ENCODE data around the gene ADAMTS1. TPM values are rescaled to one million over a fixed set of nuclear protein-coding genes. Genes with fewer than 3 reads are reported as not detected.

Gene ADAMTS1
- total and polyA plus RNA-seq, 2 donors (not counting 3 experiments of a cell fraction or from before 2014, with no cell fraction given) = 15.4 to 16.3 TPM

DNA sequence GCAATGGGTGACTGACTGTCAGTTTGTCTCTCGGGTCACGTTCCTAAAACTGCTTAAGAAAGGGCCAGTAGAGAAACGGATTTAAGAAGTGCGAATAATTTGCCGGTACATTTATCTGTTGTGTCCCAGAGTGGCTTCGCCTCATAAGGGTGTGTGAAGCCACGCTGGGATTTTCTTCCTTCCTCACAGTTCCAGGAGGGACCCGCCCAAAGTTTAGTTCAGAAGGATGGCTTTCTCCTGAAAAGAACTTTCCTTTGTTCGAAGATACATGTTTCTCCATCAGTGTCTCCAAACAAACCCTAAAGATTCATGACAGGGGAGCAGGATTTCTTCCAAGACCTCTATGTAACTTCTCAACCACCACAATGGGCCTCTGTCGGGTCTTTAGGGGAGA, 49.8 kb downstream of the ADAMTS1 start:
- Histone ChIP-seq H3K4me2 (ENCODE audit: insufficient read depth, low read length) (no peak overlapping the region), H3K79me2 (ENCODE audit: control insufficient read depth, insufficient read depth, low read length) (no peaks in the 10 kb centered on the region), H2AFZ (ENCODE audit: low read depth, low read length) (no peak overlapping the region), H3K9ac (replicated peaks; ENCODE audit: extremely low read depth, insufficient read depth, low read length) (no peak overlapping the region), H3K9me3 (replicated peaks; ENCODE audit: control insufficient read depth, insufficient read depth, low read length) (no peaks in the 10 kb centered on the region), H4K20me1 (replicated peaks; ENCODE audit: control insufficient read depth, extremely low read depth, insufficient read depth, low read length) (no peaks in the 10 kb centered on the region), H3K36me3 (ENCODE audit: control insufficient read depth in 2 of 2, extremely low read depth in 1 of 2, insufficient read depth in 2 of 2, low read length in 2 of 2) (no peaks in the 10 kb centered on the region), H3K27me3 (ENCODE audit: control insufficient read depth in 2 of 2, insufficient read depth in 2 of 2, low read length in 2 of 2) (peaks cover 0 to 4% of the 10 kb centered on the region in 2 experiments), H3K27ac (ENCODE audit: insufficient read depth, low read depth, low read length) (no peak overlapping the region), H3K9me1 (replicated peaks; ENCODE audit: control insufficient read depth, extremely low read depth, insufficient read depth, low read length) (no peaks in the 10 kb centered on the region), H3K4me3 (replicated peaks in 1 of 3; ENCODE audit: insufficient read depth in 1 of 3, low read depth in 1 of 3, low read length in 3 of 3) (no peak overlapping the region), H3K4me1 (ENCODE audit: control insufficient read depth, extremely low read depth, insufficient read depth, low read length) (no peaks in the 10 kb centered on the region)
- no TSS peak for BruUV-seq (replicated peaks)
- intact Hi-C loops (cut with micrococcal nuclease) (no loop called here), dilution Hi-C loops (cut with MboI; ENCODE audit: extremely low pct_ligation_motif_present, low sequenced_read_pairs) (no loop called here)
- POLR2A ChIA-PET = interaction anchor here (0.5 kb wide), 1 partner anchor 1052 kb away, joined by 3 read pairs; no protein-coding TSS in a partner anchor
- TF ChIP-seq POLR2A (IDR thresholded peaks at IDR 0.05; ENCODE audit: low read depth, low read length) = no peak
- TF ChIP-seq MAX (IDR thresholded peaks at IDR 0.05; ENCODE audit: insufficient read depth, insufficient read length) = no peak
- TF ChIP-seq GATA2 (IDR thresholded peaks at IDR 0.05; ENCODE audit: insufficient read depth, insufficient read length, low read depth, low read length) = no peak
- no peak for TF ChIP-seq MYC (IDR thresholded peaks at IDR 0.05; ENCODE audit: low read depth, low read length)
- TF ChIP-seq CTCF (IDR thresholded peaks at IDR 0.05; ENCODE audit: extremely low read depth in 1 of 2, insufficient read depth in 1 of 2, low read depth in 1 of 2, low read length in 2 of 2) = no peak
- TF ChIP-seq FOS (IDR thresholded peaks at IDR 0.05; ENCODE audit: borderline replicate concordance, insufficient read depth, low read length) = no peak
- no peak for TF ChIP-seq POLR2AphosphoS5 (IDR thresholded peaks at IDR 0.05; ENCODE audit: insufficient read depth, low read depth, low read length)
- TF ChIP-seq EZH2 (IDR thresholded peaks at IDR 0.05; ENCODE audit: borderline replicate concordance, low read depth, low read length, severe bottlenecking) = no peak
- TF ChIP-seq JUN (IDR thresholded peaks at IDR 0.05; ENCODE audit: borderline replicate concordance, insufficient read depth, insufficient read length, low read depth) = no peak
- no peak for DNase-seq (ENCODE audit: low read depth, low spot score)
- CTCF ChIA-PET = interaction anchor here (1.0 kb wide), 1 partner anchor 21 kb away, joined by 3 read pairs; no protein-coding TSS in a partner anchor
- no peak for FAIRE-seq

Measured in endothelial cell of umbilical vein (primary cell).